Gastrocnemius medialis (tissue), 4 donors: ENCODE data around the gene ASMT.

ENCODE experiments used
- POLR2A ChIP-seq, 2 donors: fragments of 450-650 bp; IDR thresholded peaks; one replicate each; pipeline ENCODE4 v1.6.1; 2017; ENCODE audit warnings: antibody characterized with exemption in 2 of 2, mild to moderate bottlenecking in 2 of 2, moderate library complexity in 2 of 2
- TF ChIP-seq, protein P1 (sequence below), 5 experiments: fragments of 450-650 bp in 3 of 5; fragments of 200-600 bp in 2 of 5; sonication (generic) in 2 of 5; IDR thresholded peaks in 4 of 5; conservative IDR thresholded peaks in 1 of 5; 1 replicate in 4 of 5; 2 replicates in 1 of 5; pipeline ENCODE4 v1.5.1; 2016 to 2019; ENCODE audit warnings: antibody characterized with exemption in 5 of 5, mild to moderate bottlenecking in 3 of 5, moderate library complexity in 3 of 5

DNA sequence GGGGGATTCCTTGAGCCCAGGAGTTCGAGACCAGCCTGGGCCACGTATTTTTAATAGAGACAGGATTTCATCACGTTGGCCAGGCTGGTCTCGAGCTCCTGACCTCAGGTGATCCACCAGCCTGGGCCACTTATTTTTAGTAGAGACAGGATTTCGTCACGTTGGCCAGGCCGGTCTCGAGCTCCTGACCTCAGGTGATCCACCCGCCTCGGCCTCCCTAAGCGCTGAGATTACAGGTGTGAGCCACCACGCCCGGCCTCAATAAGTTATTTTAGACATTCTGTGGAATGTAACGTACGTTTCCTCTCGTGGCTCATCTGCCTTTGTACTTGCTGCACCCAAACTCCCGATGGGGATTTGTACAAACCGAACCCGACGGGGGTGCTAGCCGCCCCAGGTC is 8.8 kb downstream of the ASMT start:
- TF ChIP-seq, protein P1, sequence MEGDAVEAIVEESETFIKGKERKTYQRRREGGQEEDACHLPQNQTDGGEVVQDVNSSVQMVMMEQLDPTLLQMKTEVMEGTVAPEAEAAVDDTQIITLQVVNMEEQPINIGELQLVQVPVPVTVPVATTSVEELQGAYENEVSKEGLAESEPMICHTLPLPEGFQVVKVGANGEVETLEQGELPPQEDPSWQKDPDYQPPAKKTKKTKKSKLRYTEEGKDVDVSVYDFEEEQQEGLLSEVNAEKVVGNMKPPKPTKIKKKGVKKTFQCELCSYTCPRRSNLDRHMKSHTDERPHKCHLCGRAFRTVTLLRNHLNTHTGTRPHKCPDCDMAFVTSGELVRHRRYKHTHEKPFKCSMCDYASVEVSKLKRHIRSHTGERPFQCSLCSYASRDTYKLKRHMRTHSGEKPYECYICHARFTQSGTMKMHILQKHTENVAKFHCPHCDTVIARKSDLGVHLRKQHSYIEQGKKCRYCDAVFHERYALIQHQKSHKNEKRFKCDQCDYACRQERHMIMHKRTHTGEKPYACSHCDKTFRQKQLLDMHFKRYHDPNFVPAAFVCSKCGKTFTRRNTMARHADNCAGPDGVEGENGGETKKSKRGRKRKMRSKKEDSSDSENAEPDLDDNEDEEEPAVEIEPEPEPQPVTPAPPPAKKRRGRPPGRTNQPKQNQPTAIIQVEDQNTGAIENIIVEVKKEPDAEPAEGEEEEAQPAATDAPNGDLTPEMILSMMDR (IDR thresholded peaks at IDR 0.05 in 4 of 5, conservative IDR thresholded peaks at IDR 0.05 in 1 of 5) = no peak
- no peak for TF ChIP-seq POLR2A (IDR thresholded peaks at IDR 0.05)
